CD14-positive monocyte (primary cell): ENCODE data around the gene SMARCAL1. TPM values are rescaled to one million over a fixed set of nuclear protein-coding genes. Genes with fewer than 3 reads are reported as not detected.

ENCODE experiments used
- DNase-seq, 3 donors: peaks; one replicate each; pipeline ENCODE4 v3.0.0-alpha.2; 2011 to 2022
- H2AFZ ChIP-seq: 2 replicates; pipeline ENCODE4 v1.6.0; 2012; ENCODE audit warnings: mild to moderate bottlenecking, low read depth, low read length, inconsistent platforms; ENCODE audit not compliant: insufficient read depth, poor library complexity, severe bottlenecking
- H3K27ac ChIP-seq, 2 donors: 1 replicate in 1 of 2; 2 replicates in 1 of 2; pipeline ENCODE4 v1.5.1; 2012 to 2013; ENCODE audit warnings: low read length in 2 of 2, control low read depth in 1 of 2, inconsistent platforms in 1 of 2, low read depth in 1 of 2, mild to moderate bottlenecking in 1 of 2
- H3K27me3 ChIP-seq, 2 donors: one replicate each; pipeline versions ENCODE4 v1.6.0 to v1.6.1; 2011 to 2013; ENCODE audit warnings: low read length in 2 of 2; ENCODE audit not compliant: control insufficient read depth in 2 of 2, insufficient read depth in 2 of 2
- H3K36me3 ChIP-seq, 2 donors: replicated peaks in 1 of 2; 1 replicate in 1 of 2; 2 replicates in 1 of 2; pipeline versions ENCODE4 v1.5.1 to v1.6.1; 2012 to 2013; ENCODE audit warnings: low read length in 2 of 2, control low read depth in 1 of 2, inconsistent platforms in 1 of 2, mild to moderate bottlenecking in 1 of 2; ENCODE audit not compliant: insufficient read depth in 2 of 2, control insufficient read depth in 1 of 2
- H3K4me1 ChIP-seq, 2 donors: 1 replicate in 1 of 2; 2 replicates in 1 of 2; pipeline versions ENCODE4 v1.5.1 to v1.6.1; 2012 to 2013; ENCODE audit warnings: low read length in 2 of 2, control low read depth in 1 of 2, inconsistent platforms in 1 of 2, mild to moderate bottlenecking in 1 of 2, moderate library complexity in 1 of 2; ENCODE audit not compliant: insufficient read depth in 2 of 2, control insufficient read depth in 1 of 2
- H3K4me2 ChIP-seq: replicated peaks from 2 replicates; pipeline ENCODE3; 2012; ENCODE audit warnings: low read length, moderate library complexity, mild to moderate bottlenecking; ENCODE audit not compliant: poor library complexity, severe bottlenecking; ENCODE audit errors: extremely low read depth
- H3K4me3 ChIP-seq, 3 experiments: fragments of 200-600 bp in 1 of 3; sonication (generic) in 1 of 3; replicated peaks in 1 of 3; 1 replicate in 2 of 3; 2 replicates in 1 of 3; pipeline ENCODE4 v1.5.1; 2011 to 2013; ENCODE audit warnings: low read length in 3 of 3, mild to moderate bottlenecking in 3 of 3, control low read depth in 2 of 3, low read depth in 2 of 3, inconsistent platforms in 1 of 3, moderate library complexity in 1 of 3
- H3K79me2 ChIP-seq: 2 replicates; pipeline ENCODE4 v1.6.0; 2012; ENCODE audit warnings: mild to moderate bottlenecking, control low read depth, inconsistent platforms, low read length, moderate library complexity; ENCODE audit not compliant: insufficient read depth
- H3K9ac ChIP-seq: 2 replicates; pipeline ENCODE4 v1.6.0; 2017; ENCODE audit warnings: low read length, mild to moderate bottlenecking; ENCODE audit not compliant: insufficient read depth, poor library complexity, severe bottlenecking
- H3K9me3 ChIP-seq, 2 donors: replicated peaks in 1 of 2; 1 replicate in 1 of 2; 2 replicates in 1 of 2; pipeline versions ENCODE4 v1.5.1 to v1.6.1; 2012 to 2013; ENCODE audit warnings: low read length in 2 of 2, control low read depth in 1 of 2; ENCODE audit not compliant: control insufficient read depth in 1 of 2, insufficient read depth in 1 of 2
- H4K20me1 ChIP-seq: 2 replicates; pipeline ENCODE4 v1.6.0; 2012; ENCODE audit warnings: mild to moderate bottlenecking, low read length, control low read depth, moderate library complexity; ENCODE audit not compliant: insufficient read depth
- H3K27ac Mint-ChIP-seq, 7 donors: one replicate each; pipeline ENCODE4 v1.8.0; 2020; ENCODE audit warnings: mild to moderate bottlenecking in 7 of 7, mixed read lengths in 7 of 7, moderate library complexity in 6 of 7, inconsistent platforms in 2 of 7
- H3K27me3 Mint-ChIP-seq, 3 donors: one replicate each; pipeline ENCODE4 v1.8.0; 2021 to 2022; ENCODE audit warnings: low read depth in 3 of 3, mild to moderate bottlenecking in 3 of 3, mixed read lengths in 3 of 3, moderate library complexity in 3 of 3, inconsistent platforms in 1 of 3
- H3K36me3 Mint-ChIP-seq, 2 donors: one replicate each; pipeline ENCODE4 v1.8.0; 2020; ENCODE audit warnings: mixed read lengths in 2 of 2, inconsistent platforms in 1 of 2, mild to moderate bottlenecking in 1 of 2
- H3K4me1 Mint-ChIP-seq: one replicate; pipeline ENCODE4 v1.8.0; 2020; ENCODE audit warnings: mild to moderate bottlenecking, mixed read lengths
- H3K4me3 Mint-ChIP-seq, 2 donors: one replicate each; pipeline ENCODE4 v1.8.0; 2020; ENCODE audit warnings: mild to moderate bottlenecking in 2 of 2, mixed read lengths in 2 of 2, moderate library complexity in 1 of 2
- H3K9me3 Mint-ChIP-seq, 7 donors: one replicate each; pipeline ENCODE4 v1.8.0; 2020 to 2022; ENCODE audit warnings: mixed read lengths in 7 of 7, mild to moderate bottlenecking in 6 of 7, moderate library complexity in 6 of 7, inconsistent platforms in 2 of 7
- WGBS: methylation state at CpG from one replicate; pipeline ENCODE4 v1.1.5; 2013; ENCODE audit warnings: missing lambda C conversion rate; ENCODE audit not compliant: insufficient coverage; 5-methylcytosine and 5-hydroxymethylcytosine counted together
- intact Hi-C, 2 donors: fragments of 100-400 bp; cut with micrococcal nuclease; formaldehyde crosslinking; loops; one replicate each; pipeline versions ENCODE4 v1.15.0 to v1.15.1; 2023
- polyA minus RNA-seq: library from RNA; depleted of rRNA, polyadenylated mRNA; stranded (reverse); fragments of >200 nt; gene quantifications from 2 replicates; pipeline ENCODE4 v1.2.3, GENCODE V29; 2012
- polyA plus RNA-seq, 3 donors: library from polyadenylated mRNA; depleted of rRNA in 1 of 3; unstranded in 2 of 3; stranded (reverse) in 1 of 3; fragments of 300-500 nt in 2 of 3; fragments of >200 nt in 1 of 3; fragmentation: Illumina TruSeq in 2 of 3; gene quantifications; 1 replicate in 2 of 3; 2 replicates in 1 of 3; pipeline ENCODE4 v1.2.3, GENCODE V29; 2012 to 2021
- total RNA-seq, 12 experiments: library from RNA in 1 of 12; stranded (reverse) in 1 of 12; fragments of 120-200 nt in 1 of 12; gene quantifications; one replicate each; pipeline ENCODE4 v1.2.4 and lab custom pipeline; 2013 to 2026; ENCODE audit warnings: mixed read lengths in 6 of 12, inconsistent platforms in 1 of 12
- TF ChIP-seq, protein P1 (sequence below): fragments of 200-600 bp; IDR thresholded peaks from one replicate; pipeline ENCODE4 v1.8.0; 2022; ENCODE audit warnings: antibody characterized with exemption, mild to moderate bottlenecking

SMARCAL1 gene
- total RNA-seq (2013), result 7.5 TPM
- polyA plus RNA-seq (10 to 100 TPM; 10.5 to 13.3 (median 11.5) TPM), polyA minus RNA-seq (9.7 TPM in 2 replicates), total RNA-seq (lab: John Stamatoyannopoulos, UW) (3.6 to 15.2 (median 8.8) reads per million in 11 experiments)

DNA sequence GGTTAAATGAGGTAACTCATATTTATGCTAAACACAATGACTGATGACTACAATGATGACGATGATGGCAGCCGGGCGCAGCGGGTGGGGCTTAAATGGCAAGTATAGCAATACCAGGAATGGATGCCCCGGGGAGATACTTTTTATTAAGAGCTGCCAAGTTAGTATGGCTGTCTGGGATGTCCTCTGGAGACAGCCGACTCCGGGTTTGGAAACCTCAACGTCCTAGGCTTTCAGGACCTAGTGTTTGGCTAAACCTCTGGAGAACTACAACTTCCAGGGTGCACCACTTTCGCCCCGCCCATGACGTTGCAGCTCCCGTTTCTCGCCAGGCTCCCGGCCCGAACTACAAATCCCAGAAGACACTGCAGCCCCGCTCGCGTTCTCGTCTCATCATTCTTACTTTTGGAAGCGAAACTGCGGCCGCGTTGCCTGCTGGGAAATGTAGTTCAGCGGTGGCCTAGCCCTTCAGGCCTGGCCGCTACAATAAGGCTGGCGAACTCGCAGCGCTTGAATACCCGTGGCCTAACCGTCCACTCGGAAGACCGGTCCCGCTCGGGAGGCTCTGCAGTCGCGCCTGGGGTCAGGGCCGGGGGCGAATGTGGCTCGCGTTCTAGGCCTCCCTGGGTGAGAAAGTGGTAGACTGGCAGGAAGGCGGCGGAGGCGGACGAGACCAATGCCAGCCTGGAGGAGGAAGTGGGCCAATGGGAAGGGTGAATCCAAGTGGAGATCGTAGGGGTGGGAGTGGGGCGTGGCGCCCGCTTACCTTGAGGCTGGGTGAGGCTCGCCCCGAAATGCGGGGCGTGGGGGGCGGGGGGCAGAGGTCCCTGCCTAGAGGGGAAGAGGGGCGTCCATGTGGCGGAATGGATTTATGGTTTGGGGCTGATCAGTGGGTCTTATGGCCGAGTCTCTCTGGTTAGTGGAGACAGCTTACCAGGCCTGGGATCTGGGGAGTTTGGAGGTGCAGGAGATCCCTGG, at the start of gene SMARCAL1:
Gene SMARCAL1 (plus strand): TSS at position 463 of the 978 bp plus-strand sequence. CDS start 2,221 bp downstream, outside the sequence.
- intact Hi-C loops, result loop anchor here (1.0 to 10.0 kb wide), 4 partner anchors 85 to 298 kb away; partner anchors contain the start of gene RPL37A (in 2 of the 2)
- TF ChIP-seq, protein P1, sequence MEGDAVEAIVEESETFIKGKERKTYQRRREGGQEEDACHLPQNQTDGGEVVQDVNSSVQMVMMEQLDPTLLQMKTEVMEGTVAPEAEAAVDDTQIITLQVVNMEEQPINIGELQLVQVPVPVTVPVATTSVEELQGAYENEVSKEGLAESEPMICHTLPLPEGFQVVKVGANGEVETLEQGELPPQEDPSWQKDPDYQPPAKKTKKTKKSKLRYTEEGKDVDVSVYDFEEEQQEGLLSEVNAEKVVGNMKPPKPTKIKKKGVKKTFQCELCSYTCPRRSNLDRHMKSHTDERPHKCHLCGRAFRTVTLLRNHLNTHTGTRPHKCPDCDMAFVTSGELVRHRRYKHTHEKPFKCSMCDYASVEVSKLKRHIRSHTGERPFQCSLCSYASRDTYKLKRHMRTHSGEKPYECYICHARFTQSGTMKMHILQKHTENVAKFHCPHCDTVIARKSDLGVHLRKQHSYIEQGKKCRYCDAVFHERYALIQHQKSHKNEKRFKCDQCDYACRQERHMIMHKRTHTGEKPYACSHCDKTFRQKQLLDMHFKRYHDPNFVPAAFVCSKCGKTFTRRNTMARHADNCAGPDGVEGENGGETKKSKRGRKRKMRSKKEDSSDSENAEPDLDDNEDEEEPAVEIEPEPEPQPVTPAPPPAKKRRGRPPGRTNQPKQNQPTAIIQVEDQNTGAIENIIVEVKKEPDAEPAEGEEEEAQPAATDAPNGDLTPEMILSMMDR, result no peak
- H3K4me2 ChIP-seq, result peak within 1 kb of the TSS; percentile 94
- H3K27ac Mint-ChIP-seq, result peak within 1 kb of the TSS; percentile 89 to 97 (median 94)
- peaks cover 11 to 13% of the 10 kb centered on the region in 2 donors for H3K4me1 ChIP-seq
- no peaks in the 10 kb centered on the region for H3K9me3 ChIP-seq
- H4K20me1 ChIP-seq, result no peaks in the 10 kb centered on the region
- H3K27ac ChIP-seq, result peak within 1 kb of the TSS; percentile 71 to 94
- DNase-seq, result peak; percentile 96 to 97 (median 97)
- H3K4me3 ChIP-seq, result peak within 1 kb of the TSS; percentile 74 to 99 (median 74)
- peaks cover 18 to 31% of the 10 kb centered on the region in 2 donors for H3K36me3 ChIP-seq
- H3K27me3 ChIP-seq, result no peaks in the 10 kb centered on the region
- peak within 1 kb of the TSS; percentile 89 to 94 for H3K4me3 Mint-ChIP-seq
- peak within 1 kb of the TSS; percentile 87 for H3K9ac ChIP-seq
- H3K4me1 Mint-ChIP-seq, result peaks cover 17% of the 10 kb centered on the region
- peaks cover 8% of the 10 kb centered on the region for H3K79me2 ChIP-seq
- H2AFZ ChIP-seq, result peak within 1 kb of the TSS; percentile 97
- peaks cover 26 to 29% of the 10 kb centered on the region in 2 donors for H3K36me3 Mint-ChIP-seq
- no peaks in the 10 kb centered on the region for H3K9me3 Mint-ChIP-seq
- 3% methylated on average over 49 of the region's 56 CpGs for WGBS
- peaks cover 0 to 9% (median 0%) of the 10 kb centered on the region in 3 donors for H3K27me3 Mint-ChIP-seq

DNA sequence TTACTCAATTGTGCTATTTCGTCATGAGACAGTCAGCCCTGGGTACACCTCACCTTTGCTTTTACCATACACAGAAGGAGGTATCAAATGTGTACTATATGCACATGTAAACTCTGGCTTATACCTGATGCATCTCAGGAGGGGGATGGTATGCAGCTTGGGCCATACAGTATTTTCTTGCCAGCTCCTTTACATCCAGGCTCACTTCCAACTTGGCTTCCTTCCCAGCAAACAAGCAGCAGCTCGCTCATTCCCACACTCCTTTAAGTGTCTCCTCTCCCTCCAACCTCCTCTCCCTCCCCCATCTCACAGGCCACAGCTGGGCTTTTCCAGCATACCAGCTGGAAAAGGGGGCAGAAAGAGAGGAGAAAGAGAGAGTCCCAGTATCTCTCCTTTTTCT, 49.6 kb upstream of the SMARCAL1 start:
- no peaks in the 10 kb centered on the region for H3K9me3 ChIP-seq
- Mint-ChIP-seq H3K27me3 (peaks cover 4 to 21% (median 5%) of the 10 kb centered on the region in 3 donors), H3K4me1 (peaks cover 6% of the 10 kb centered on the region), H3K4me3 (no peak overlapping the region), H3K27ac (no peak overlapping the region), H3K36me3 (no peaks in the 10 kb centered on the region), H3K9me3 (peaks cover 0 to 2% (median 0%) of the 10 kb centered on the region in 7 donors)
- H3K4me3 ChIP-seq, result no peak overlapping the region
- no CpG with 5 or more reads among the region's 2 CpGs for WGBS
- DNase-seq, result no peak
- H3K27me3 ChIP-seq, result peaks cover 2 to 8% of the 10 kb centered on the region in 2 donors
- H3K27ac ChIP-seq, result no peak overlapping the region
- TF ChIP-seq, protein P1, result no peak
- no peaks in the 10 kb centered on the region for H3K4me1 ChIP-seq
- H4K20me1 ChIP-seq, result no peaks in the 10 kb centered on the region
- no peak overlapping the region for H3K4me2 ChIP-seq
- H3K9ac ChIP-seq, result no peak overlapping the region
- H3K36me3 ChIP-seq, result no peaks in the 10 kb centered on the region
- no peaks in the 10 kb centered on the region for H3K79me2 ChIP-seq
- intact Hi-C loops, result no loop called here
- no peak overlapping the region for H2AFZ ChIP-seq
